H1 (cell line): Measurements from ENCODE around the gene RBM47. TPM values are rescaled to one million over a fixed set of nuclear protein-coding genes. Genes with fewer than 3 reads are reported as not detected.

Experiments
- CTCF ChIA-PET: fragments of 300-600 bp; sonication (Branson Sonifier 250); formaldehyde crosslinking; loops from one replicate; lab custom pipeline; 2021; ENCODE audit not compliant: partially characterized antibody; lab: Charles Lee
- POLR2A ChIA-PET: fragments of 300-600 bp; sonication (Branson Sonifier 250); formaldehyde crosslinking; loops from one replicate; lab custom pipeline; 2021; ENCODE audit warnings: inconsistent platforms; ENCODE audit not compliant: partially characterized antibody; lab: Charles Lee
- DNase-seq, 2 experiments: peaks; one replicate each; pipeline versions ENCODE4 v3.0.0 to v3.0.0-alpha.2; 2010 to 2022; ENCODE audit warnings: low spot score in 2 of 2, low read depth in 1 of 2, mixed read lengths in 1 of 2
- FAIRE-seq: peaks from 2 replicates; lab custom pipeline; 2011; peaks lifted over from hg19 to GRCh38; lab: Jason Lieb, UNC
- H2AFZ ChIP-seq: 2 replicates; pipeline ENCODE4 v1.8.1; 2012; ENCODE audit warnings: low read length, inconsistent platforms
- H2AK5ac ChIP-seq: 2 replicates; pipeline ENCODE4 v1.6.1; 2013; ENCODE audit warnings: low read depth, low read length
- H2BK120ac ChIP-seq: replicated peaks from 2 replicates; pipeline ENCODE3; 2013; ENCODE audit warnings: low read depth, low read length, inconsistent platforms
- H2BK12ac ChIP-seq: 2 replicates; pipeline ENCODE4 v1.6.1; 2013; ENCODE audit warnings: low read depth, low read length
- H2BK15ac ChIP-seq: 2 replicates; pipeline ENCODE4 v1.6.1; 2013; ENCODE audit warnings: low read length
- H2BK20ac ChIP-seq: 2 replicates; pipeline ENCODE4 v1.6.1; 2013; ENCODE audit warnings: low read length
- H2BK5ac ChIP-seq: 2 replicates; pipeline ENCODE4 v1.6.1; 2013; ENCODE audit warnings: low read depth, low read length
- H3K14ac ChIP-seq: 2 replicates; pipeline ENCODE4 v1.6.1; 2013; ENCODE audit warnings: inconsistent platforms; ENCODE audit not compliant: insufficient read length
- H3K18ac ChIP-seq: 2 replicates; pipeline ENCODE4 v1.6.1; 2013; ENCODE audit warnings: low read length; ENCODE audit errors: extremely low read depth
- H3K23ac ChIP-seq: 2 replicates; pipeline ENCODE4 v1.6.1; 2013; ENCODE audit warnings: inconsistent platforms; ENCODE audit not compliant: insufficient read length
- H3K23me2 ChIP-seq: 2 replicates; pipeline ENCODE4 v1.6.1; 2013; ENCODE audit warnings: low read depth, low read length
- H3K27ac ChIP-seq: 2 replicates; pipeline ENCODE4 v1.6.1; 2011; ENCODE audit warnings: low read depth, low read length, inconsistent platforms
- H3K27me3 ChIP-seq, 4 experiments: replicated peaks in 1 of 4; 1 replicate in 1 of 4; 2 replicates in 3 of 4; pipeline versions ENCODE4 v1.6.1 to v1.8.1; 2011 to 2013; ENCODE audit warnings: low read length in 3 of 4, mild to moderate bottlenecking in 3 of 4, inconsistent platforms in 2 of 4, mixed read lengths in 2 of 4, moderate library complexity in 1 of 4; ENCODE audit not compliant: control insufficient read depth in 3 of 4, insufficient read depth in 3 of 4; ENCODE audit errors: extremely low read depth in 1 of 4
- H3K36me3 ChIP-seq, 4 experiments: 2 replicates each; pipeline versions ENCODE4 v1.6.1 to v1.8.1; 2011 to 2013; ENCODE audit warnings: mild to moderate bottlenecking in 4 of 4, low read length in 3 of 4, moderate library complexity in 2 of 4, control low read depth in 1 of 4, inconsistent platforms in 1 of 4; ENCODE audit not compliant: insufficient read depth in 4 of 4, control insufficient read depth in 2 of 4
- H3K4ac ChIP-seq: replicated peaks from 2 replicates; pipeline ENCODE3; 2013; ENCODE audit warnings: low read length, low read depth, mixed read lengths, inconsistent platforms; ENCODE audit not compliant: insufficient read length
- H3K4me1 ChIP-seq, 4 experiments: replicated peaks in 1 of 4; 1 replicate in 1 of 4; 2 replicates in 3 of 4; pipeline versions ENCODE4 v1.6.1 to v1.8.1; 2011 to 2013; ENCODE audit warnings: low read length in 3 of 4, inconsistent platforms in 2 of 4, mixed read lengths in 1 of 4; ENCODE audit not compliant: insufficient read depth in 4 of 4, control insufficient read depth in 3 of 4
- H3K4me2 ChIP-seq, 2 experiments: 2 replicates each; pipeline versions ENCODE4 v1.6.1 to v1.8.1; 2011 to 2013; ENCODE audit warnings: low read depth in 2 of 2, low read length in 2 of 2, control low read depth in 1 of 2, inconsistent platforms in 1 of 2, mild to moderate bottlenecking in 1 of 2; ENCODE audit not compliant: insufficient read depth in 1 of 2
- H3K4me3 ChIP-seq, 4 experiments: fragments of 200-600, 300-600 bp in 1 of 4; sonication (generic), shearing (Covaris generic), sonication (Bioruptor Twin) in 1 of 4; 2 replicates each; pipeline versions ENCODE4 v1.5.1 to v1.8.1; 2011 to 2016; ENCODE audit warnings: low read length in 4 of 4, low read depth in 3 of 4, control low read depth in 2 of 4, inconsistent platforms in 2 of 4, mild to moderate bottlenecking in 2 of 4, mixed read lengths in 1 of 4, moderate library complexity in 1 of 4; ENCODE audit not compliant: insufficient read depth in 2 of 4; ENCODE audit errors: extremely low read depth in 1 of 4
- H3K56ac ChIP-seq: replicated peaks from 2 replicates; pipeline ENCODE3; 2013; ENCODE audit warnings: low read depth, mild to moderate bottlenecking, mixed read lengths, low read length, inconsistent platforms; ENCODE audit not compliant: insufficient read length
- H3K79me1 ChIP-seq: 2 replicates; pipeline ENCODE4 v1.6.1; 2013; ENCODE audit warnings: low read depth, low read length, control low read depth
- H3K79me2 ChIP-seq, 2 experiments: 2 replicates each; pipeline versions ENCODE4 v1.6.1 to v1.8.1; 2012 to 2013; ENCODE audit warnings: low read length in 2 of 2, mild to moderate bottlenecking in 2 of 2, inconsistent platforms in 1 of 2; ENCODE audit not compliant: insufficient read depth in 2 of 2, control insufficient read depth in 1 of 2
- H3K9ac ChIP-seq, 4 experiments: replicated peaks in 1 of 4; 1 replicate in 1 of 4; 2 replicates in 3 of 4; pipeline versions ENCODE4 v1.6.1 to v1.8.1; 2011 to 2013; ENCODE audit warnings: low read depth in 3 of 4, low read length in 3 of 4, control low read depth in 2 of 4, mild to moderate bottlenecking in 2 of 4, moderate library complexity in 2 of 4, inconsistent platforms in 1 of 4; ENCODE audit errors: extremely low read depth in 1 of 4
- H3K9me3 ChIP-seq, 2 experiments: 2 replicates each; pipeline versions ENCODE4 v1.6.1 to v1.8.1; 2012 to 2013; ENCODE audit warnings: mild to moderate bottlenecking in 2 of 2, moderate library complexity in 2 of 2, control low read depth in 1 of 2, inconsistent platforms in 1 of 2, low read depth in 1 of 2, low read length in 1 of 2, mixed read lengths in 1 of 2; ENCODE audit not compliant: insufficient read depth in 2 of 2
- H4K20me1 ChIP-seq, 2 experiments: replicated peaks in 1 of 2; 2 replicates each; pipeline versions ENCODE3 to v1.8.1; 2011 to 2013; ENCODE audit warnings: inconsistent platforms in 2 of 2, low read length in 2 of 2, mild to moderate bottlenecking in 1 of 2; ENCODE audit not compliant: insufficient read depth in 2 of 2, control insufficient read depth in 1 of 2
- H4K5ac ChIP-seq: 2 replicates; pipeline ENCODE4 v1.6.1; 2013; ENCODE audit warnings: low read length, low read depth, mixed read lengths, inconsistent platforms; ENCODE audit not compliant: insufficient read length
- H4K8ac ChIP-seq: 2 replicates; pipeline ENCODE4 v1.8.0; 2013; ENCODE audit warnings: mild to moderate bottlenecking, moderate library complexity, low read length, inconsistent platforms; ENCODE audit not compliant: insufficient read depth; ENCODE audit errors: extremely low read depth
- H4K91ac ChIP-seq: replicated peaks from 2 replicates; pipeline ENCODE3; 2013; ENCODE audit warnings: low read length, mixed read lengths, inconsistent platforms; ENCODE audit not compliant: insufficient read length
- BACH1 ChIP-seq: IDR thresholded peaks from 2 replicates; pipeline ENCODE4 v1.6.1; 2012; ENCODE audit warnings: low read length, improper control_type of control experiment
- BRCA1 ChIP-seq: IDR thresholded peaks from 2 replicates; pipeline ENCODE4 v1.6.1; 2012; ENCODE audit warnings: low read depth, low read length, improper control_type of control experiment
- CREB1 ChIP-seq: IDR thresholded peaks from 2 replicates; pipeline ENCODE4 v1.6.1; 2012; ENCODE audit warnings: inconsistent platforms
- E2F6 ChIP-seq: IDR thresholded peaks from 2 replicates; pipeline ENCODE4 v1.6.1; 2012; ENCODE audit warnings: inconsistent platforms
- EP300 ChIP-seq, 2 experiments: IDR thresholded peaks; 1 replicate in 1 of 2; 2 replicates in 1 of 2; pipeline ENCODE4 v1.6.1; 2011 to 2012; ENCODE audit warnings: low read depth in 2 of 2, low read length in 2 of 2, mild to moderate bottlenecking in 2 of 2, borderline replicate concordance in 1 of 2, inconsistent platforms in 1 of 2, moderate library complexity in 1 of 2
- JUND ChIP-seq: IDR thresholded peaks from 2 replicates; pipeline ENCODE4 v1.6.1; 2011; ENCODE audit warnings: mild to moderate bottlenecking, improper control_type of control experiment, low read length
- MAFK ChIP-seq: IDR thresholded peaks from 2 replicates; pipeline ENCODE4 v1.6.1; 2012; ENCODE audit warnings: low read depth, mild to moderate bottlenecking, improper control_type of control experiment, low read length
- POLR2A ChIP-seq, 2 experiments: IDR thresholded peaks; 1 replicate in 1 of 2; 2 replicates in 1 of 2; pipeline ENCODE4 v1.6.1; 2011; ENCODE audit warnings: low read depth in 2 of 2, low read length in 2 of 2, mild to moderate bottlenecking in 2 of 2; ENCODE audit errors: control extremely low read depth in 1 of 2
- TBP ChIP-seq: IDR thresholded peaks from 2 replicates; pipeline ENCODE4 v1.6.1; 2011; ENCODE audit warnings: low read depth, low read length, improper control_type of control experiment
- WGBS, 2 experiments: shearing (Covaris generic) in 1 of 2; methylation state at CpG; one replicate each; pipeline versions ENCODE4 v1.1.6 to v1.1.7; 2013 to 2015; ENCODE audit warnings: low lambda C conversion rate in 2 of 2, mixed read lengths in 2 of 2, inconsistent platforms in 1 of 2, low coverage in 1 of 2, missing lambda C conversion rate in 1 of 2; ENCODE audit not compliant: insufficient replicate concordance in 2 of 2, insufficient coverage in 1 of 2, insufficient read length in 1 of 2; ENCODE audit errors: extremely low coverage in 1 of 2, missing lambda C conversion rate in 1 of 2; 5-methylcytosine and 5-hydroxymethylcytosine counted together
- polyA plus RNA-seq, 7 experiments: library from polyadenylated mRNA; depleted of rRNA in 3 of 7; stranded (reverse) in 5 of 7; unstranded in 2 of 7; fragments of >200 nt in 5 of 7; fragments of 200-250 nt in 2 of 7; gene quantifications; 1 replicate in 5 of 7; 2 replicates in 1 of 7; 4 replicates in 1 of 7; pipeline versions ENCODE4 v1.2.1 to v1.2.3, GENCODE V29; 2011 to 2013; ENCODE audit warnings: missing spikeins in 2 of 7, mixed read lengths in 2 of 7
- total RNA-seq: library from RNA; stranded (reverse); fragmentation: NEBNext Ultra II Directional; extraction: Animal tissue kit (Norgen Biotek cat#: 25700); gene quantifications from 2 replicates; pipeline ENCODE4 v1.2.1, GENCODE V29; 2021

The RBM47 gene
- total and polyA plus RNA-seq, 2 of the 8 experiments (the other 6 are each of a cell fraction or from before 2014, with no cell fraction given), result 42.8 to 78.9 TPM

GRCh38 chr4:40573593-40574311, 55.9 kb downstream of the RBM47 start:
- H2BK12ac ChIP-seq, result no peak overlapping the region
- TF ChIP-seq E2F6, result no peak
- no peak for TF ChIP-seq TBP
- no peak for TF ChIP-seq MAFK
- TF ChIP-seq BRCA1, result no peak
- no peak for TF ChIP-seq CREB1
- no peak for TF ChIP-seq POLR2A (IDR thresholded peaks at IDR 0.05; ENCODE audit: control extremely low read depth in 1 of 2, low read depth in 2 of 2, low read length in 2 of 2)
- no peak for TF ChIP-seq BACH1
- TF ChIP-seq JUND, result no peak
- no peak for TF ChIP-seq EP300 (IDR thresholded peaks at IDR 0.05; ENCODE audit: borderline replicate concordance in 1 of 2, low read depth in 2 of 2, low read length in 2 of 2)
- no peak overlapping the region for H3K56ac ChIP-seq
- H2AFZ ChIP-seq, result no peak overlapping the region
- POLR2A ChIA-PET, result interaction anchor here (1.2 to 1.3 kb wide), 2 partner anchors 9 kb away, joined by 3 to 4 read pairs; no protein-coding TSS in a partner anchor
- H3K23ac ChIP-seq, result no peak overlapping the region
- no peak overlapping the region for H2BK5ac ChIP-seq
- H3K18ac ChIP-seq, result no peak overlapping the region
- DNase-seq, result no peak
- H3K4me1 ChIP-seq, result peaks cover 0 to 7% (median 1%) of the 10 kb centered on the region in 4 experiments; a peak in 3 of 7 replicates
- peaks cover 0 to 70% of the 10 kb centered on the region in 2 experiments; a peak in 2 of 4 replicates for H3K79me2 ChIP-seq
- no peak overlapping the region for H3K4ac ChIP-seq
- no peak overlapping the region for H3K27ac ChIP-seq
- no peak overlapping the region for H3K4me2 ChIP-seq
- CTCF ChIA-PET, result interaction anchor here (0.8 kb wide), 1 partner anchor 34 kb away, joined by 4 read pairs; no protein-coding TSS in a partner anchor
- no peak overlapping the region for H2AK5ac ChIP-seq
- H2BK20ac ChIP-seq, result no peak overlapping the region
- WGBS, 2 experiments, result 91% methylated on average over 6 of the region's 6 CpGs; no CpG with 5 or more reads in 1 of the 2 experiments
- no peak overlapping the region for H4K8ac ChIP-seq
- peaks cover 0 to 4% (median 0%) of the 10 kb centered on the region in 4 experiments; a peak in 3 of 8 replicates for H3K36me3 ChIP-seq
- FAIRE-seq, result no peak
- no peaks in the 10 kb centered on the region for H3K23me2 ChIP-seq
- H4K5ac ChIP-seq, result no peak overlapping the region
- no peak overlapping the region for H3K4me3 ChIP-seq
- no peak overlapping the region for H2BK15ac ChIP-seq
- no peak overlapping the region for H3K14ac ChIP-seq
- peaks cover 0 to 2% of the 10 kb centered on the region in 2 experiments for H4K20me1 ChIP-seq
- H2BK120ac ChIP-seq, result no peak overlapping the region
- no peak overlapping the region for H4K91ac ChIP-seq
- peaks cover 3 to 4% of the 10 kb centered on the region in 2 experiments; a peak in 2 of 4 replicates for H3K9me3 ChIP-seq
- H3K9ac ChIP-seq, result no peak overlapping the region
- peaks cover 4% of the 10 kb centered on the region; the same call in 1 of the 2 replicates for H3K79me1 ChIP-seq
- H3K27me3 ChIP-seq, result no peaks in the 10 kb centered on the region
